Upper lobe of right lung (tissue), 1 donor: ENCODE data around the gene RTN4IP1. TPM values are rescaled to one million over a fixed set of nuclear protein-coding genes. Genes with fewer than 3 reads are reported as not detected.

Experiments used
- ATAC-seq: fragments of 200-7000 bp; cut with Tn5 transposase; one replicate; pipeline ENCODE4 v1.9.1; 2020; ENCODE audit warnings: mild to moderate bottlenecking, moderate library complexity
- DNase-seq: peaks from one replicate; pipeline ENCODE4 v3.0.0-alpha.2; 2020
- H3K27ac ChIP-seq: fragments of 200-600 bp; one replicate; pipeline ENCODE4 v1.8.0; 2022
- H3K27me3 ChIP-seq: fragments of 200-600 bp; one replicate; pipeline ENCODE4 v1.8.0; 2022; ENCODE audit warnings: mild to moderate bottlenecking
- H3K36me3 ChIP-seq: fragments of 200-600 bp; one replicate; pipeline ENCODE4 v1.8.0; 2022
- H3K4me1 ChIP-seq: fragments of 200-600 bp; one replicate; pipeline ENCODE4 v1.8.0; 2022
- H3K4me3 ChIP-seq: fragments of 200-600 bp; one replicate; pipeline ENCODE4 v1.8.0; 2022; ENCODE audit warnings: mild to moderate bottlenecking
- H3K9me3 ChIP-seq: fragments of 200-600 bp; one replicate; pipeline ENCODE4 v1.8.0; 2022
- CTCF ChIP-seq: fragments of 200-600 bp; IDR thresholded peaks from one replicate; pipeline ENCODE4 v1.8.0; 2022; ENCODE audit warnings: antibody characterized with exemption
- intact Hi-C: fragments of 100-400 bp; cut with DNase I; formaldehyde crosslinking; loops from one replicate; pipeline ENCODE4 v1.11.0; 2022
- total RNA-seq: library from RNA; stranded (reverse); fragmentation: NEBNext Ultra II Directional; extraction: Animal tissue kit (Norgen Biotek cat#: 25700); gene quantifications from one replicate; pipeline ENCODE4 v1.2.1, GENCODE V29; 2021
- donor health status: DM: no; HTN: yes; CAD: no; lungs with severe emphysema.

Gene RTN4IP1
- total RNA-seq, 1 donor from 2014 or later: 3.2 TPM

- TF ChIP-seq CTCF: no peak
- ATAC-seq (no peak), DNase-seq (no peak)
- intact Hi-C loops: no loop called here
- Histone ChIP-seq H3K27ac (no peak overlapping the region), H3K27me3 (no peaks in the 10 kb centered on the region), H3K4me3 (no peak overlapping the region), H3K4me1 (peaks cover 12% of the 10 kb centered on the region), H3K36me3 (no peaks in the 10 kb centered on the region), H3K9me3 (no peaks in the 10 kb centered on the region)
These were observed 2.8 kb downstream of the RTN4IP1 start for GRCh38 chr6:106626485-106626884.

- no peak for DNase-seq
- H3K36me3 ChIP-seq: no peaks in the 10 kb centered on the region
- intact Hi-C loops: no loop called here
- H3K27ac ChIP-seq: no peak overlapping the region
- TF ChIP-seq CTCF: no peak
- peaks cover under 1% of the 10 kb centered on the region for H3K4me1 ChIP-seq
- ATAC-seq: no peak
- no peaks in the 10 kb centered on the region for H3K9me3 ChIP-seq
- H3K27me3 ChIP-seq: no peaks in the 10 kb centered on the region
- no peak overlapping the region for H3K4me3 ChIP-seq
These were observed 6.3 kb downstream of the RTN4IP1 start for GRCh38 chr6:106623039-106623438.

GRCh38 chr6:106622412-106622811 is 6.9 kb downstream of the RTN4IP1 start:
- no peak for TF ChIP-seq CTCF
- H3K27ac ChIP-seq: no peak overlapping the region
- intact Hi-C loops: no loop called here
- no peak overlapping the region for H3K4me3 ChIP-seq
- H3K9me3 ChIP-seq: no peaks in the 10 kb centered on the region
- DNase-seq: no peak
- H3K27me3 ChIP-seq: no peaks in the 10 kb centered on the region
- ATAC-seq: no peak
- H3K4me1 ChIP-seq: no peaks in the 10 kb centered on the region
- no peaks in the 10 kb centered on the region for H3K36me3 ChIP-seq

DNA sequence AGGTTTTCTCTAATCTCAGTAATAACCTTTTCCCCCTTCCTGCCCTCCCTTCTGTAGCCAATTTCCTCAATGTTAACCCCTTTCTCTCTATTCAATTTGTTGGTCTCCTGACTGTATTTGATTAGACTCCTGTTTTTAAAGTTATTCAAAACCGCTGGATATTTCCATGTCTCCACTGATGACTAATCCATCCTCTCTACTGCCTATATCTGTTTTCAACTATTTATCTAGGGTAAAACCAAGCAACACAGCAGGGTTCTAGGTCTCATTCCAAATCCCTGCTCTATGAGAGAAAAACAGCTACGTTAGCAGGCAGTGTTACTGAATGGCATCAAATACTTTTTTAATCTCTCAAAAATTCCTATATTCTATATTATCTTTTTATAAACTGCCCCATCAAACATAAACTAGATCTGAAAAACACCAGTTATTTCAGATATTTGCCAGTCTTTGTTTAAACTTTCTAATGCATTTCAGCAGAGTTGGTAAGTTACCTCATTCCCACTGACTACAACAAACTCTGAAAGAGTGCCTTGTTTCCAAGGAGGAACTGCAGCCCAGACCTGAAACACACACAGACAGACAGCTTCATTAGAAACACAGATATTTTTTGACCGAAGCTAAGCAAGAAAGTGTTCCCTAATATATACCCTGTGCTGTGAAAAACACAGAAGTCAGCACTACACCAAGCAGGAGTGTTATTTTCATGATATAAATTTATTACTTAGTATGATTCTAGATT is 8.2 kb downstream of the RTN4IP1 start:
- no peaks in the 10 kb centered on the region for H3K9me3 ChIP-seq
- H3K36me3 ChIP-seq: no peaks in the 10 kb centered on the region
- intact Hi-C loops: no loop called here
- DNase-seq: no peak
- H3K4me1 ChIP-seq: no peaks in the 10 kb centered on the region
- no peak for TF ChIP-seq CTCF
- H3K27ac ChIP-seq: no peak overlapping the region
- H3K4me3 ChIP-seq: no peak overlapping the region
- H3K27me3 ChIP-seq: no peaks in the 10 kb centered on the region
- no peak for ATAC-seq

DNA sequence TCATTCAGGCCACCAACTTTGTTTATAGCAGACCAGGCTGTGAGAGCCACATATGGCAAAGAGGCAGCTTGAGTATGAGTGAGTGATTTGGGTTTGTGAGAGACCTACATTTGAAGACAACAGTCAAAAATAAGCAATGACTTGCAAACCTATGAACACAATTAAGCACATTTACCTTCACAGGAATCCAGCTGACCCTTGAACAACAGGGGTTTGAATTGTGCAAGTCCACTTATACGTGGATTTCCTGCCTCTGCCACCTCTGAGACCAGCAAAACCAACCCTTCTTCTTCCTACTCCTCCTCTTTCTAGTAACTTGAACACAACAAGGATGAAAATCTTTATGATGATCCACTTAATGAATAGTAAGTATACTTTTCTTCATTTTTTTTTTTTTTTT is 10.1 kb downstream of the RTN4IP1 start:
- H3K27ac ChIP-seq: no peak overlapping the region
- no peaks in the 10 kb centered on the region for H3K27me3 ChIP-seq
- no peak overlapping the region for H3K4me3 ChIP-seq
- no peak for DNase-seq
- ATAC-seq: no peak
- H3K9me3 ChIP-seq: no peaks in the 10 kb centered on the region
- no peaks in the 10 kb centered on the region for H3K4me1 ChIP-seq
- intact Hi-C loops: no loop called here
- no peaks in the 10 kb centered on the region for H3K36me3 ChIP-seq
- TF ChIP-seq CTCF: no peak

DNA sequence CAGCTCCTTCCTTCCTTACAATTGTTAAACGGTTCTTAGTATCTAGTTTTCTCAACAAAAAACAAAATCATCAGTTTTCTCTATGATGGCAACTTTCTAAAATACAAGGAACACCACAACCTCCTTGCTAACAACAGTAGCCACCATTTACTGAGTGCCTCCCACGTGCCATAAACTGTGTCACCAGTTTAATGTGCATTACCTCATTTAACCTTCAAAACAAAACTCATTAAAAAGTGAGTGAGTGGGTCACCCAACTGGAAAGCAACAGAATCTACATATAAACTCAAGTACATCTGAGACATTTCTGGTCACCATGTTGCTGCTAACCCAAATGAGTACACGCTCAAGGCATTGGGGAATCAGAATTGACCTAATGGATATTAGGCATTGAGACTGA is 11.0 kb downstream of the RTN4IP1 start:
- no peaks in the 10 kb centered on the region for H3K4me1 ChIP-seq
- no peak overlapping the region for H3K27ac ChIP-seq
- no peak for DNase-seq
- ATAC-seq: no peak
- H3K36me3 ChIP-seq: no peaks in the 10 kb centered on the region
- no peaks in the 10 kb centered on the region for H3K9me3 ChIP-seq
- H3K27me3 ChIP-seq: no peaks in the 10 kb centered on the region
- TF ChIP-seq CTCF: no peak
- intact Hi-C loops: no loop called here
- H3K4me3 ChIP-seq: no peak overlapping the region
